ENCODE measurements around the gene WARS2. TPM values are rescaled to one million over a fixed set of nuclear protein-coding genes. Genes with fewer than 3 reads are reported as not detected.

The WARS2 gene
- total and polyA plus RNA-seq, 7 donors = 8.4 to 18.8 (median 10.9) TPM

DNA sequence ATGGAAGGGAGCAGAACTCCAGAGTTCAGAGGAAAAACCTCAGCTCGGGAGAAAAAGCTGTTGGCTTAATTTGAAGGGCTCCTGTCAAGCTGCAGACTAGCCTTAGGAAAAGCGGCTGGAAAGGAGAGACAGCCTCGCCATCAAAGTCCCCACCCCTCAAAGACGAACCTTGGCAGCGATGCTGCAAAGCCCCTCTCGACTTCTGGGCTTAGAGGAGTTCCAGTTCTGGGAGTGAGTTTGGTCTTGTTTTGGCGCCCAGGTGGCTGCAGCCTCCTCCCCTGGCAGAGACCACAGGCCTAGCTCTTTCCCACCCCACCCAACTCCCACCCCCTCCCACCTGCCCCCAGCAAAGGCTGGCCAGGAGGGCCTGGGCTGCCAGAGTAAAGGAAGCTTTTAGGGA is 143.2 kb downstream of the WARS2 start:
- H3K27ac ChIP-seq = no peak overlapping the region
- WGBS, 2 donors = 16 to 53% methylated on average over 7 of the region's 7 CpGs
- peaks cover 0 to 24% (median 15%) of the 10 kb centered on the region in 4 donors for H3K4me1 ChIP-seq
- no peak overlapping the region for H3K4me3 ChIP-seq
- H3K27me3 ChIP-seq = peaks cover 61 to 100% (median 97%) of the 10 kb centered on the region in 3 donors
- DNase-seq = no peak
- TF ChIP-seq POLR2AphosphoS5 (IDR thresholded peaks at IDR 0.05) = no peak
- no peak for TF ChIP-seq EP300 (IDR thresholded peaks at IDR 0.05)
- TF ChIP-seq POLR2A (IDR thresholded peaks at IDR 0.05) = no peak
- TF ChIP-seq, protein P1, sequence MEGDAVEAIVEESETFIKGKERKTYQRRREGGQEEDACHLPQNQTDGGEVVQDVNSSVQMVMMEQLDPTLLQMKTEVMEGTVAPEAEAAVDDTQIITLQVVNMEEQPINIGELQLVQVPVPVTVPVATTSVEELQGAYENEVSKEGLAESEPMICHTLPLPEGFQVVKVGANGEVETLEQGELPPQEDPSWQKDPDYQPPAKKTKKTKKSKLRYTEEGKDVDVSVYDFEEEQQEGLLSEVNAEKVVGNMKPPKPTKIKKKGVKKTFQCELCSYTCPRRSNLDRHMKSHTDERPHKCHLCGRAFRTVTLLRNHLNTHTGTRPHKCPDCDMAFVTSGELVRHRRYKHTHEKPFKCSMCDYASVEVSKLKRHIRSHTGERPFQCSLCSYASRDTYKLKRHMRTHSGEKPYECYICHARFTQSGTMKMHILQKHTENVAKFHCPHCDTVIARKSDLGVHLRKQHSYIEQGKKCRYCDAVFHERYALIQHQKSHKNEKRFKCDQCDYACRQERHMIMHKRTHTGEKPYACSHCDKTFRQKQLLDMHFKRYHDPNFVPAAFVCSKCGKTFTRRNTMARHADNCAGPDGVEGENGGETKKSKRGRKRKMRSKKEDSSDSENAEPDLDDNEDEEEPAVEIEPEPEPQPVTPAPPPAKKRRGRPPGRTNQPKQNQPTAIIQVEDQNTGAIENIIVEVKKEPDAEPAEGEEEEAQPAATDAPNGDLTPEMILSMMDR (IDR thresholded peaks at IDR 0.05) = no peak
- H3K9me3 ChIP-seq = no peaks in the 10 kb centered on the region
- no peaks in the 10 kb centered on the region for H3K36me3 ChIP-seq
- intact Hi-C loops (cut with DNase I) = no loop called here

DNA sequence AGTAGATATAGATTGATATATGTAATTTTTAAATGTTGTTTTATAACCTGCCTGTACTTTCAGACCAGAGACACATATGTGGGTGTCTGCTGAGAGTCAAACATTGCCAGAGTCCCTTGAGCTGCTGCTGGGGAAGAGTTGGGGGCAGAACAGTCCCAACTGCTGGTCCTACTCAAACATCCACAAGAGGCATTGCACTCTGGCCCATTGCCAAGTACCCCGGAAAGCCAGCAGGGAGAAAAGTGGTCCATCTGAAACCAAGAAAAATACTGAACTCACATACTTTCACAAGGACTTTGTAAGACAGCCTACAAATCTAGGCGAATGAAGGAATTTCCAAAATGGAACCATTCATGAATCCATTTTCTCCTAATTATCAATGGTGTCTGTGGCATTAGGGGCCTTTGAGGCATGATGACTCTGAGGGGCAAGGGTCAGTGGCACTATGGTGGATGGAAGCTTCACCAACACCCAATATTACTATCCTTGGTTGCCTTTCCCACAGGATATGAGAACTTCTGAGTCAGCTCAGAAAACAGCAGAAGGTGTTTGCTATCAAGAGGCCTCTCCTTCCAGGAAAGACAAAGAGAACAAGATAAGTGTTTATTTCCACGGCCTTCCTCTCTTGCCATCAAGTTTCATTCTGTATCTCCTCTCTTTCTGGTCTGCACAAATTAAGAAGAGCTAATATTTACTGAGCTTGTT is 145.0 kb downstream of the WARS2 start:
- H3K27ac ChIP-seq = no peak overlapping the region
- TF ChIP-seq, protein P1 (IDR thresholded peaks at IDR 0.05) = no peak
- TF ChIP-seq POLR2A (IDR thresholded peaks at IDR 0.05) (no peak), POLR2AphosphoS5 (IDR thresholded peaks at IDR 0.05) (no peak), EP300 (IDR thresholded peaks at IDR 0.05) (no peak)
- H3K27me3 ChIP-seq = peaks cover 62 to 100% (median 99%) of the 10 kb centered on the region in 3 donors
- no peak for DNase-seq
- no peaks in the 10 kb centered on the region for H3K9me3 ChIP-seq
- H3K4me1 ChIP-seq = peaks cover 0 to 12% (median 5%) of the 10 kb centered on the region in 4 donors
- no peaks in the 10 kb centered on the region for H3K36me3 ChIP-seq
- intact Hi-C loops (cut with DNase I) = no loop called here
- WGBS, 2 donors = 61 to 64% methylated on average over 3 of the region's 3 CpGs
- H3K4me3 ChIP-seq = no peak overlapping the region

DNA sequence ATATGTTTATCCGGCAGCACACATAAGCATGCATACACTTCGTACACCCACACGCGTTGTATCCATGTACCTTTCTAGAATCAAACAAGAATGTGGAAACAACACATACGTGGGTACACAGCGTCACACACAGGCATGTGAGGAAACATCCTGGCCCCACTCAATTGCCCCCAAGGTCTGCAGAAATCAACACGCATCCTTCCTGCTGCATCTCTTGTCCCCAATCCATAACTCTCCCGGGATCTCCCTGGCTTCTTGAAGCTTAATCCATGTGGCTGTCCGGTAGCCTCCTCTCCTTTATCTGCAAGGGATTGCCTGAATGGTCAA is 146.8 kb downstream of the WARS2 start:
- no peaks in the 10 kb centered on the region for H3K36me3 ChIP-seq
- DNase-seq = no peak
- peaks cover 70 to 100% (median 97%) of the 10 kb centered on the region in 3 donors for H3K27me3 ChIP-seq
- intact Hi-C loops (cut with DNase I) = no loop called here
- WGBS, 2 donors = 8 to 11% methylated on average over 9 of the region's 9 CpGs
- H3K9me3 ChIP-seq = peaks cover 0 to 2% (median 0%) of the 10 kb centered on the region in 4 donors
- TF ChIP-seq, protein P1 (IDR thresholded peaks at IDR 0.05) = no peak
- TF ChIP-seq EP300 (IDR thresholded peaks at IDR 0.05) = no peak
- TF ChIP-seq POLR2A (IDR thresholded peaks at IDR 0.05) = no peak
- no peak for TF ChIP-seq POLR2AphosphoS5 (IDR thresholded peaks at IDR 0.05)
- no peak overlapping the region for H3K27ac ChIP-seq
- peaks cover 0 to 7% (median 3%) of the 10 kb centered on the region in 4 donors for H3K4me1 ChIP-seq
- H3K4me3 ChIP-seq = no peak overlapping the region

DNA sequence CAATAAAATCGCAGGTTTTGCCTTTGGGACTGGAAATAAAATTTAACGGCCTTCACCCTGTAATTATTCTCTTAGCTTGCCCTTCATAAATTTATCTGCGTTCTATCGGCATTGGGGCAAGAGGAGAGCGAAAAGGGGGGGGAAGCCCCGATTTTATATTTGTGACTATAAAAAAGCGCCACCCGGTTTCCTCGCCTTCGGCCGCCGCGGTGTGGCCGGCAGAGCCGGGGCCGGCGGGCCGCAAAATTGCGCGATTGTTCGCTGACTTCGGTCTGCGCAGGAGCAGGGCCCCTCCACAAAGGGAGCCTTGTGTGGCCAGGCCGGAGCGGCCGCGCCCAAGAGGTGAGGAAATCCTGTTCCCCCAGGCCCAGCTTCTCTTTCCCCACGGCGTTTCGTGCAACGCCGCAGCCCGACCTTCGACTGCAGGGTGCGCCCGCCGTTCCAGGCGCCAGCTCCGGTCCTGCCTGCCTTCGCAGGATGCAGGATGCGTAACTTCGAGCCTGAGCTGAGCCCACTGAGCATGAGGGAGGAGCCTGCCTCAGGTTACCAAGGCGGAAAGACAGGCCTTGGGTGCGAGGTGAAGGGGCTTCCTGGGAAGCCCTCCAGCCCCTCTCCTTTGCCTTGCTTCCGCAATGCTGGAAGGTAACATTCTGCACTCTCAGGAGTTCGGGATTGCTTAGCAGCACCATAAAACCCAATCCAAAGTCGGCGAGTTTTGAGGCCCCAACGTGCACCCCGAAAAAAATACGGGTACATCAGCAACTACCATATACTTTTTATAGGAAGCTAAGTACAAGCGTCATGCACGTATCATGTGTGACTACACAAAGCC is 147.4 kb downstream of the WARS2 start:
- no peak for TF ChIP-seq POLR2AphosphoS5 (IDR thresholded peaks at IDR 0.05)
- no peak for TF ChIP-seq EP300 (IDR thresholded peaks at IDR 0.05)
- TF ChIP-seq, protein P1 (IDR thresholded peaks at IDR 0.05) = no peak
- TF ChIP-seq POLR2A (IDR thresholded peaks at IDR 0.05) = no peak
- 4 to 5% methylated on average over 53 of the region's 53 CpGs for WGBS, 2 donors
- intact Hi-C loops (cut with DNase I) = no loop called here
- Histone ChIP-seq H3K4me3 (no peak overlapping the region), H3K27me3 (peaks cover 70 to 100% (median 97%) of the 10 kb centered on the region in 3 donors), H3K9me3 (peaks cover 0 to 2% (median 0%) of the 10 kb centered on the region in 4 donors), H3K27ac (no peak overlapping the region), H3K36me3 (no peaks in the 10 kb centered on the region), H3K4me1 (peaks cover 0 to 11% (median 6%) of the 10 kb centered on the region in 4 donors)
- no peak for DNase-seq

Measured in sigmoid colon (tissue), 7 donors.